Measurements from ENCODE around the gene LRIG3. TPM values are rescaled to one million over a fixed set of nuclear protein-coding genes. Genes with fewer than 3 reads are reported as not detected.
"Not testable (repeated sequence)": the region's sequence is repeated elsewhere in the genome, so short reads cannot be mapped to it uniquely, and the experiment has no call there.

The LRIG3 gene
- total and polyA plus RNA-seq, 12 donors: 1.1 to 24.1 (median 3.5) TPM

DNA sequence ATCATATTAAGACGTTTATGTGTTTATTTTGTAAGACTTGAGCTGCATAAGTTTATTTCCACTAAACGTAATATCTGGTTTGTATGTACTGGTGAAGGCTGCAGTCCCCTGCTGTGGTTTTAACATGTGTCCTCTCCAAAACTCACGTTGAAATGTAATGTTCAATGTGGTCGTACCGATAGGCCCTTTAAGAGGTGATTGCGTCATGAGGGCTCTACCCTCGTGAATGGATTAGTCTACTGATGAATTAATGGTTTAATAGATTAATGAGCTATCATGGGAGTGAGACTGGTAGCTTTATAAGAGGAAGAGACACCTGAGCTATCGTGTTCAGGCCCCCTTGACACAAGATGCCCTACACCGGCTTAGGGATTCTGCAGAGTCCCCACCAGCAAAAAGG, 14.9 kb downstream of the LRIG3 start:
- DNase-seq: no peak
- Histone ChIP-seq H3K27me3 (no peaks in the 10 kb centered on the region), H3K4me3 (no peak overlapping the region), H3K9me3 (replicated peaks in 1 of 3) (no peaks in the 10 kb centered on the region), H3K27ac (no peak overlapping the region), H3K4me1 (replicated peaks in 1 of 2) (peaks cover 0 to 9% of the 10 kb centered on the region in 2 donors), H3K36me3 (replicated peaks in 1 of 2) (no peaks in the 10 kb centered on the region)
- 88 to 92% (median 90%) methylated on average over 9 of the region's 9 CpGs for WGBS, 4 donors
- intact Hi-C loops (cut with DNase I): no loop called here
- TF ChIP-seq, protein P1, sequence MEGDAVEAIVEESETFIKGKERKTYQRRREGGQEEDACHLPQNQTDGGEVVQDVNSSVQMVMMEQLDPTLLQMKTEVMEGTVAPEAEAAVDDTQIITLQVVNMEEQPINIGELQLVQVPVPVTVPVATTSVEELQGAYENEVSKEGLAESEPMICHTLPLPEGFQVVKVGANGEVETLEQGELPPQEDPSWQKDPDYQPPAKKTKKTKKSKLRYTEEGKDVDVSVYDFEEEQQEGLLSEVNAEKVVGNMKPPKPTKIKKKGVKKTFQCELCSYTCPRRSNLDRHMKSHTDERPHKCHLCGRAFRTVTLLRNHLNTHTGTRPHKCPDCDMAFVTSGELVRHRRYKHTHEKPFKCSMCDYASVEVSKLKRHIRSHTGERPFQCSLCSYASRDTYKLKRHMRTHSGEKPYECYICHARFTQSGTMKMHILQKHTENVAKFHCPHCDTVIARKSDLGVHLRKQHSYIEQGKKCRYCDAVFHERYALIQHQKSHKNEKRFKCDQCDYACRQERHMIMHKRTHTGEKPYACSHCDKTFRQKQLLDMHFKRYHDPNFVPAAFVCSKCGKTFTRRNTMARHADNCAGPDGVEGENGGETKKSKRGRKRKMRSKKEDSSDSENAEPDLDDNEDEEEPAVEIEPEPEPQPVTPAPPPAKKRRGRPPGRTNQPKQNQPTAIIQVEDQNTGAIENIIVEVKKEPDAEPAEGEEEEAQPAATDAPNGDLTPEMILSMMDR (IDR thresholded peaks at IDR 0.05): no peak
- no peak for TF ChIP-seq POLR2A (IDR thresholded peaks at IDR 0.05)

DNA sequence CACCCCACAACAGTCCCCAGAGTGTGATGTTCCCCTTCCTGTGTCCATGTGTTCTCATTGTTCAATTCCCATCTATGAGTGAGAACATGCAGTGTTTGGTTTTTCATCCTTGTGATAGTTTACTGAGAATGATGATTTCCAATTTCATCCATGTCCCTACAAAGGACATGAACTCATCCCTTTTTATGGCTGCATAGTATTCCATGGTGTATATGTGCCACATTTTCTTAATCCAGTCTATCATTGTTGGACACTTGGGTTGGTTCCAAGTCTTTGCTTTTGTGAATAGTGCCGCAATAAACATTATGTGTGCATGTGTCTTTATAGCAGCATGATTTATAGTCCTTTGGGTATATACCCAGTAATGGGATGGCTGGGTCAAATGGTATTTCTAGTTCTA, 17.6 kb downstream of the LRIG3 start:
- H3K36me3 ChIP-seq (replicated peaks in 1 of 2); DNase-seq; H3K4me1 ChIP-seq (replicated peaks in 1 of 2); H3K27ac ChIP-seq; H3K9me3 ChIP-seq (replicated peaks in 1 of 3); H3K4me3 ChIP-seq; H3K27me3 ChIP-seq; intact Hi-C loops (cut with DNase I): not testable (repeated sequence)
- 88 to 100% (median 99%) methylated on average over 1 of the region's 1 CpG for WGBS, 4 donors

GRCh38 chr12:58901664-58902063, 18.6 kb downstream of the LRIG3 start:
- Histone ChIP-seq H3K27me3 (no peaks in the 10 kb centered on the region), H3K27ac (no peak overlapping the region), H3K9me3 (replicated peaks in 1 of 3) (no peaks in the 10 kb centered on the region), H3K4me3 (no peak overlapping the region), H3K4me1 (replicated peaks in 1 of 2) (peaks cover 0 to under 1% of the 10 kb centered on the region in 2 donors), H3K36me3 (replicated peaks in 1 of 2) (no peaks in the 10 kb centered on the region)
- TF ChIP-seq, protein P1 (IDR thresholded peaks at IDR 0.05): no peak
- TF ChIP-seq POLR2A (IDR thresholded peaks at IDR 0.05): no peak
- intact Hi-C loops (cut with DNase I): no loop called here
- WGBS, 4 donors: 83 to 88% (median 88%) methylated on average over 5 of the region's 5 CpGs
- no peak for DNase-seq

DNA sequence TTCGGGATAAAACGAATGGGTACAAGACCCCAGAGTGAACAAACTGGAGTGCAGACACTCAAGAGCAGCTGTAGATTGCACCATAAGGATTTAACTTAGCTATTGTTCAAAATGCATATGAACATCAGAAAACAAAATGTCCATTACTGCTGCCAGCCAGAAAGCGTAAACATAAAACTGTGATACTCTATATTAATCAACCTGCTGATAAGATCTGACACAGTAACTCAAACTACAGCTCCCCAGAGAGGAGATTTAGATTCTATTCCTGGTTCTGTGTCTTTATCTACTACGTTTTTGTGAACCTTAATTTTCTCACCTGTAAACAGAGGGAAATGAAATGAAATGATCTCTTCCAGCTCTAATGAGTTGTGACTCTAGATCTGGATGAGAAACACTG, 22.3 kb downstream of the LRIG3 start:
- 63 to 77% (median 71%) methylated on average over 4 of the region's 4 CpGs for WGBS, 4 donors
- Histone ChIP-seq H3K4me1 (replicated peaks in 1 of 2) (no peaks in the 10 kb centered on the region), H3K27ac (no peak overlapping the region), H3K4me3 (no peak overlapping the region), H3K36me3 (replicated peaks in 1 of 2) (no peaks in the 10 kb centered on the region), H3K9me3 (replicated peaks in 1 of 3) (no peaks in the 10 kb centered on the region), H3K27me3 (no peaks in the 10 kb centered on the region)
- DNase-seq: no peak
- no peak for TF ChIP-seq POLR2A (IDR thresholded peaks at IDR 0.05)
- TF ChIP-seq, protein P1 (IDR thresholded peaks at IDR 0.05): no peak
- intact Hi-C loops (cut with DNase I): no loop called here

DNA sequence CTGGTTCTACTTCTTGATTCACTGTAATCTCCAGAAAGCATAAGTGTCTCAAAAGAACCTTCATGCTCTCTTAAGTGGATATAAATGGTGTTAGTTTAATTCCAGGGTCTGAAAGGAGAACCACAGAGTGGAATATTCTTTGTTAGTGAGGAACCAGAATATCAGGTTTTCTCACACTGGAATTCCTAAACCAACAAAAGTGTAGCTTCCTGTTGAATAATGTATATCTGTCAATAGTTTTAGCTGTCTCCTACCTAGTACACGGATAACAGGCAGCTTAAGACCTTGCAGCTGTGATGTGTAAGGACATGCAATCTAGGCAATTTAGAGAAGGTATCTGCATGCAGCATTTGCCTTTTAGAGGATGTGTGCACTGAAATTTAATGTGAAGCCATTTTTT, 24.0 kb downstream of the LRIG3 start:
- no peak overlapping the region for H3K4me3 ChIP-seq
- intact Hi-C loops (cut with DNase I): no loop called here
- H3K9me3 ChIP-seq (replicated peaks in 1 of 3): no peaks in the 10 kb centered on the region
- no peak overlapping the region for H3K27ac ChIP-seq
- H3K4me1 ChIP-seq (replicated peaks in 1 of 2): no peaks in the 10 kb centered on the region
- WGBS, 4 donors: 56 to 80% (median 75%) methylated on average over 1 of the region's 1 CpG
- H3K36me3 ChIP-seq (replicated peaks in 1 of 2): no peaks in the 10 kb centered on the region
- DNase-seq: no peak
- H3K27me3 ChIP-seq: no peaks in the 10 kb centered on the region
- TF ChIP-seq, protein P1 (IDR thresholded peaks at IDR 0.05): no peak
- TF ChIP-seq POLR2A (IDR thresholded peaks at IDR 0.05): no peak

Data from adrenal gland (tissue), 12 donors.